Muscle layer of colon (tissue), 2 donors: ENCODE measurements around the gene GAD1.

ENCODE experiments used
- H3K27ac ChIP-seq: one replicate; pipeline ENCODE4 v1.7.0; 2013; ENCODE audit warnings: low read depth, mild to moderate bottlenecking, low read length, moderate library complexity
- H3K27me3 ChIP-seq, 2 donors: one replicate each; pipeline ENCODE4 v1.7.0; 2013; ENCODE audit warnings: low read length in 2 of 2, mild to moderate bottlenecking in 2 of 2; ENCODE audit not compliant: insufficient read depth in 2 of 2, control insufficient read depth in 1 of 2
- H3K36me3 ChIP-seq: one replicate; pipeline ENCODE4 v1.7.0; 2013; ENCODE audit warnings: mild to moderate bottlenecking, low read length; ENCODE audit not compliant: insufficient read depth
- H3K4me1 ChIP-seq: one replicate; pipeline ENCODE4 v1.7.0; 2013; ENCODE audit warnings: mild to moderate bottlenecking, low read length; ENCODE audit not compliant: insufficient read depth
- H3K4me3 ChIP-seq, 2 donors: one replicate each; pipeline ENCODE4 v1.7.0; 2013; ENCODE audit warnings: low read length in 2 of 2, low read depth in 1 of 2, mild to moderate bottlenecking in 1 of 2, moderate library complexity in 1 of 2
- H3K9ac ChIP-seq: one replicate; pipeline ENCODE4 v1.7.0; 2013; ENCODE audit warnings: low read length
- H3K9me3 ChIP-seq: one replicate; pipeline ENCODE4 v1.7.0; 2013; ENCODE audit warnings: mild to moderate bottlenecking, low read length
- donor health status: abdominal sarcoma.
- donor health status: Adenocarcinoma of cecum.

GAD1 gene

GRCh38 chr2:170816504-170817092 is at the start of gene GAD1:
TSS of gene GAD1 (plus strand) at chr2:170816887. CDS start at chr2:170818592, 1,705 bp downstream.
- H3K4me1 ChIP-seq: peaks cover 50% of the 10 kb centered on the region
- no peak within 1 kb of the TSS for H3K27ac ChIP-seq
- H3K9ac ChIP-seq: no peak within 1 kb of the TSS
- no peaks in the 10 kb centered on the region for H3K9me3 ChIP-seq
- H3K27me3 ChIP-seq: peaks cover 81 to 88% of the 10 kb centered on the region in 2 donors
- H3K4me3 ChIP-seq: peak within 1 kb of the TSS; percentile 41 to 51
- no peaks in the 10 kb centered on the region for H3K36me3 ChIP-seq

- Histone ChIP-seq H3K4me3 (peak within 1 kb of the TSS; percentile 76 to 81), H3K4me1 (peaks cover 12% of the 10 kb centered on the region), H3K27ac (peak within 1 kb of the TSS; percentile 63), H3K9me3 (no peaks in the 10 kb centered on the region), H3K27me3 (peaks cover 0 to 4% of the 10 kb centered on the region in 2 donors), H3K9ac (peak within 1 kb of the TSS; percentile 41), H3K36me3 (no peaks in the 10 kb centered on the region)
Observed at GRCh38 chr2:170770008-170770605, 46.6 kb upstream of the GAD1 start, which contains the start of gene ERICH2. TSS of gene ERICH2 (plus strand) at chr2:170770378. CDS start at chr2:170770682, 304 bp downstream.

- peaks cover 0 to 4% of the 10 kb centered on the region in 2 donors for H3K27me3 ChIP-seq
- no peaks in the 10 kb centered on the region for H3K36me3 ChIP-seq
- peak overlapping the region; percentile 63 for H3K27ac ChIP-seq
- H3K9me3 ChIP-seq: no peaks in the 10 kb centered on the region
- peak overlapping the region; percentile 41 for H3K9ac ChIP-seq
- peak overlapping the region; percentile 76 to 81 for H3K4me3 ChIP-seq
- H3K4me1 ChIP-seq: peaks cover 12% of the 10 kb centered on the region
Observed at GRCh38 chr2:170770606-170771420, 45.9 kb upstream of the GAD1 start.

GRCh38 chr2:170771421-170771937 is 45.2 kb upstream of the GAD1 start:
- H3K4me1 ChIP-seq: peaks cover 12% of the 10 kb centered on the region
- no peak overlapping the region for H3K9ac ChIP-seq
- no peak overlapping the region for H3K27ac ChIP-seq
- no peaks in the 10 kb centered on the region for H3K36me3 ChIP-seq
- H3K9me3 ChIP-seq: no peaks in the 10 kb centered on the region
- peaks cover 0 to 4% of the 10 kb centered on the region in 2 donors for H3K27me3 ChIP-seq
- peak overlapping the region; percentile 56 to 68 for H3K4me3 ChIP-seq

GRCh38 chr2:170772295-170772694 is 44.4 kb upstream of the GAD1 start:
- Histone ChIP-seq H3K27me3 (peaks cover 0 to 4% of the 10 kb centered on the region in 2 donors), H3K9me3 (no peaks in the 10 kb centered on the region), H3K4me3 (no peak overlapping the region), H3K36me3 (no peaks in the 10 kb centered on the region), H3K9ac (no peak overlapping the region), H3K27ac (no peak overlapping the region), H3K4me1 (peaks cover 12% of the 10 kb centered on the region)

GRCh38 chr2:170774074-170774473 is 42.6 kb upstream of the GAD1 start:
- Histone ChIP-seq H3K4me3 (no peak overlapping the region), H3K36me3 (no peaks in the 10 kb centered on the region), H3K9me3 (no peaks in the 10 kb centered on the region), H3K9ac (no peak overlapping the region), H3K27ac (no peak overlapping the region), H3K4me1 (peaks cover 12% of the 10 kb centered on the region), H3K27me3 (peaks cover 0 to 4% of the 10 kb centered on the region in 2 donors)

GRCh38 chr2:170778900-170779299 is 37.8 kb upstream of the GAD1 start:
- H3K4me3 ChIP-seq: no peak overlapping the region
- no peaks in the 10 kb centered on the region for H3K27me3 ChIP-seq
- no peaks in the 10 kb centered on the region for H3K36me3 ChIP-seq
- no peak overlapping the region for H3K27ac ChIP-seq
- H3K9me3 ChIP-seq: no peaks in the 10 kb centered on the region
- no peaks in the 10 kb centered on the region for H3K4me1 ChIP-seq
- H3K9ac ChIP-seq: no peak overlapping the region

- Histone ChIP-seq H3K36me3 (no peaks in the 10 kb centered on the region), H3K27me3 (no peaks in the 10 kb centered on the region), H3K9ac (no peak overlapping the region), H3K27ac (no peak overlapping the region), H3K4me3 (no peak overlapping the region), H3K4me1 (no peaks in the 10 kb centered on the region), H3K9me3 (no peaks in the 10 kb centered on the region)
Observed at GRCh38 chr2:170779304-170779703, 37.4 kb upstream of the GAD1 start.

GRCh38 chr2:170782673-170783072 is 34.0 kb upstream of the GAD1 start:
- H3K9me3 ChIP-seq: no peaks in the 10 kb centered on the region
- H3K4me3 ChIP-seq: no peak overlapping the region
- no peaks in the 10 kb centered on the region for H3K4me1 ChIP-seq
- H3K9ac ChIP-seq: no peak overlapping the region
- H3K27ac ChIP-seq: no peak overlapping the region
- H3K36me3 ChIP-seq: no peaks in the 10 kb centered on the region
- no peaks in the 10 kb centered on the region for H3K27me3 ChIP-seq

- no peaks in the 10 kb centered on the region for H3K4me1 ChIP-seq
Observed at GRCh38 chr2:170783549-170783948, 33.1 kb upstream of the GAD1 start.

GRCh38 chr2:170798996-170799395 is 17.7 kb upstream of the GAD1 start:
- no peaks in the 10 kb centered on the region for H3K9me3 ChIP-seq
- H3K27me3 ChIP-seq: no peaks in the 10 kb centered on the region
- no peaks in the 10 kb centered on the region for H3K36me3 ChIP-seq
- no peak overlapping the region for H3K27ac ChIP-seq
- no peaks in the 10 kb centered on the region for H3K4me1 ChIP-seq
- no peak overlapping the region for H3K4me3 ChIP-seq
- no peak overlapping the region for H3K9ac ChIP-seq

More at GRCh38 chr2:170783549-170783948, 33.1 kb upstream of the GAD1 start:
- Histone ChIP-seq H3K27me3 (no peaks in the 10 kb centered on the region), H3K27ac (no peak overlapping the region), H3K4me3 (no peak overlapping the region), H3K9me3 (no peaks in the 10 kb centered on the region), H3K36me3 (no peaks in the 10 kb centered on the region), H3K9ac (no peak overlapping the region)
